Measurements from ENCODE around the gene PREP.
A peak's percentile ranks its signal among the peaks of the same experiment; 100 is the strongest.
"Not testable (repeated sequence)": the region's sequence is repeated elsewhere in the genome, so short reads cannot be mapped to it uniquely, and the experiment has no call there.

Gene PREP

GRCh38 chr6:105338350-105338983 is 64.4 kb downstream of the PREP start:
- not testable (repeated sequence) for DNase-seq

DNA sequence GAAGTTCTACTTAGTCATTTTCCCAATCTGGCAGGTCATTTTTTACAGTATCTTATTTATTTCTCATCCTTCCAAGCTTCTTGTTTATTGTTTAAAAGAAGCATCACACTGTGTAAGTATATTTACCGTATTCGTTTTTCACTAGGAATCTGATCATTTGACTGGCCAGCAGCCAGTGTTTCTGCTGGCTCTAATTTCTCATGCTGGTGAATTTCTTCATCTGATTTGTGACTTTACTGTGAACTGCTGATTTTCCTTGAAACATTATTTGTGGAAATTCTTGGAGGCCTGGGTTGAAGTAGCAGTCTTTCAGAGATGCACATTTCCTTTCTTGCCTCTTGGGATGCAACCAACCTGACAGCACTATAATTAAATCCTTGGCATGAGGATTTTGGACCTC is 65.9 kb downstream of the PREP start:
- DNase-seq = no peak

- DNase-seq = no peak
Measured at GRCh38 chr6:105332576-105332975, 70.3 kb downstream of the PREP start.

- no peak for DNase-seq
Measured at GRCh38 chr6:105331927-105332326, 71.0 kb downstream of the PREP start.

- DNase-seq = peak; percentile 14
Measured at GRCh38 chr6:105330913-105331312, 72.0 kb downstream of the PREP start.

DNA sequence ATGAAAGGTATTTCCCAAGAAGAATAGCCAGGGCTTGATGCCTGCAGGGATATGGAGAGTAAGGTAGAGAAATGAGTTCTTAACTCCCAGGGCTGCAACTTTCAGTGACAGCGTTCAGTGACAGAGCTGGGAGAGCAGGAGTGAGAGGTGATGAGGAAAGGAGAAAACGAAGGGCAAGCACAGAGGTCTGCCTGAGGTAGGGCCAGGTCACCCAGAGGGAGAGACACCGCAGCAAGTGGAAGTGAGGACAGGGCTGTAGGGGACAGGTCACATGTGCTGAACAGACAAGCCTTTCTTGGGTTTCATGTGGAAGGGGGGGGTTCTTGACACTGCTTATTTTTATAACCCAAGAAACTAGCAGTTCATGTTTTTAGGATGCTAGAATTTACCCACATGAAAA is 72.5 kb downstream of the PREP start:
- DNase-seq = no peak

- DNase-seq = peak; percentile 72
Measured at GRCh38 chr6:105326833-105327770, 75.8 kb downstream of the PREP start.

GRCh38 chr6:105326216-105326615 is 76.7 kb downstream of the PREP start:
- DNase-seq = peak; percentile 45

- peak; percentile 65 for DNase-seq
Measured at GRCh38 chr6:105324386-105324950, 78.4 kb downstream of the PREP start.

DNA sequence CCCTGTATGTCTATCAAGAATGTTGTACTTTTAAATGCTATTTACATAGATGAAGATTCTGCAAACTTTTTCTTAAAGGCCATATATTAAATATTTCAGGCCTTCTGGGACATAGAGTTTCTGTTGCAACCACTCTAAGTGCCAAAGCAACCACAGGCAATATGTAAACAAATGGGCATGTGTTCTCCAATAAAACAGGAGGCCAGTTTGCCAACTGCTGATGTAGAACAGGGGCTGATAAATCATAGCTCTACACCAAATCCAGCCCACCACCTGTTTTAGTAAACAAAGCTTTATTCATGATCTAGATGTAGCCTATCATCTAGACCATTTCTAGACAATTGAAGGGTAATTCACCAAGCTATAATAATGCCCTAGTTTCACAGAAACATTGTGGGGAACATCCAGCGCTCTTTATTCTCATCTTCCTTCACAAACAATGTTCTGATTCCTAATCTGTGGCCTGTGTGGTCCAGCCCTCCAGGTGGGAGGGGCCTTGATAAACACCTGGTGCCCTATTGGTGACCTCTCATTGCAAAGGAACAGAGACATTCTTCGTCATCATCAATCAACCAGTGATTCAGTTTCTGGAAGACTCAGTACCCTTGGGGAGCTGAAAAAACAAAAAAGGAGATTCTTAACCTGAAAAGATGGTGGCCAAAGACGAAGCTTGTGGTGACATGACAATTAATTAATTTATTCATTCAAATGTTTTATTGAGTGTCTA is 80.2 kb downstream of the PREP start:
- DNase-seq = no peak

GRCh38 chr6:105321728-105322127 is 81.2 kb downstream of the PREP start:
- no peak for DNase-seq

DNA sequence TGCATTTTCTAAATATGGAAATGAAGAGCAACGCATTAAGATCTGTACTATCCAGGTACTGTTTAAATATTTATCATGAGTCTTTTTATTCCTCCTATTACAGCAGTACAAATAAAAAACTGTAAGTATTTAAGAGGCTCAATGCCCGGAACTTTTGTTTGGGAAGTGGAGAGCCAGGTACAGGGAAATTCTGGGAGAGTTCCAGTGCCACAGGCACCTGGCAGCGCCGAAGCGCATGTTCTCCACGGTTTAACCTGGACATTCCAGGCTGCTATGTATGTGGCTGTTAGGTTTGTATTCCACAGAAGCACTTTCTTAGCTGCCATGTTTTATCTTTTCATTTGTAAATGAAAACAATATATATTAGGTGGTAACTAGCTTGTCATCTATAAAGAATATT is 81.7 kb downstream of the PREP start:
- DNase-seq = no peak

DNA sequence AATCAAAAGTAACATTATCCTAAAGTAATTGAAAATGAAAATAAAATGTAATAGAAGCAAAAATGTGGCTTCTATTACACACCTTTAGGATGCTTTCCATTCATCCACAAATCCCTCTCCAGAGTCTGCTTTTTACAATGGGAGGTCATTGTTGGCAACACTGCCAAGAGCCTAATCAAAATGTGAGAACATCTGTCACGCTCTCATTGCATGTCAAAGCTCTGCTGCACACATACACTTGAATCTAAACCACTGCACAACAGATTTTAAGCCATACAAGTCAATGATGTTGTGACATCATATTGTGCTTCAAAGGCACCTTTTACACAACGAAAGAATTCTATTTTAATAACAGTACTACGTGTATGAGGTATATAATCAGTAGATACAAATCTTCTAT is 82.1 kb downstream of the PREP start:
- no peak for DNase-seq

- DNase-seq = no peak
Measured at GRCh38 chr6:105320271-105320670, 82.6 kb downstream of the PREP start.

- DNase-seq = peak; percentile 51
Measured at GRCh38 chr6:105319331-105319730, 83.6 kb downstream of the PREP start.

DNA sequence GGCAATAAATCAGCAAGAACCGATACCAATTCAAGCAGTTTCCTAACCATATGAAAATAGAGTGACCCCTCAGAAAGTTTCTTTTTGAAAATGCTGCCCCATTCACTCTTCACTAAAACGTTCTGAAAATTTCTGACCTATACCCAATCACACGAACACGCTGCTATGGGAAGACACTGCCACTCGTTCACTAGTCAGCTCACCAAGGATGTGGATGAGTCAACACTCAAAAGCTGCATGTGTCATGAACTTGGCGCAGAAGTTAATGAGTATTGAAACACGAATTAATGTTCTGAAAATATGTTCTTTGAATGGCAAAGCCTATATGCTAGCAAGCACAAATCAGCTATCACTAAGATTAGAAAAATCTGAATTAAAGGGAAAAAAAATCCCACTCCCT is 84.2 kb downstream of the PREP start:
- DNase-seq = peak; percentile 80

DNA sequence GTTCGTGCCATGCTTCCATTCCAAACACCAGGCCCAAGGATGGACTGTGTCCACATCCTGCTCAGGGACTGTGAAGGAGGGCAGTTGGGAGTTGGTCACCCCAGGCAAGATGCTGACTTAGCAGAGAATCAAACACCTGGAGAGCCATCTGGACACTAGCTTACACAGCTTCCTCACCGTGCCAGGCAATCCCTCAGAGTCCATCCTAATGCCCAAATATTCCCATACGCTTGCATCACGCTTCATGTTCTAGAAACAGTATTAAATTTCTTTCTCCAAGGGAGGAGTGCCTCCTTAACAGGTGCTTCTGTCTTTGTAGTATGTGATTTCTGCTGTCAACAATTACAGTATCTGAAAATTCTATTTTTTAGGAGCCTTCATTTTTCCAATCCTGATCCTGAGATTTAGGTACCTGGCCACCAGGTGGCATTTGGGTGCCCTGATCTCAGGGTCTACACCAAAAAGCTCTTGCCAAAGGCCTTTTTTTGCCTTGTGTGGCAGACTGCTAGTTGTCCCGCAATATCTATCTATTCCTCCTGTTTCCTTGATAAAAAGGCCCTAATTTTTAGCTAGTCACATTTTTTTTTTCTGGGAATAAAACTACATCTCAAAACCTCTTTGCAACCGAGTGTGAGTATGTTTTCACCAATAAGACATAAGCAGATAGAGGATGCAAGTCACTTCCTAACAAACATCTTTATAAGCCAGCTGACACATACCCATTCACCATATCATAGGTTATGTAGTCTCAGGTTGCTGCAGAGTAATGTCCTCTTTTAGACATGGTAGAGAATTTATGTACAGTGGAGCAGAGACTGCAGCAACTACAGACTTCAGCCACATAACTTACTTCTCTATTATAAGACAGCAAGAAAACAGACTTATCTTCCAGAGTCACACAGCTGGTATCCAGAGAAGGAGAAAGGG is 85.0 kb downstream of the PREP start:
- DNase-seq = no peak

GRCh38 chr6:105313211-105313610 is 89.7 kb downstream of the PREP start:
- no peak for DNase-seq

GRCh38 chr6:105310947-105311346 is 91.9 kb downstream of the PREP start:
- DNase-seq = no peak

DNA sequence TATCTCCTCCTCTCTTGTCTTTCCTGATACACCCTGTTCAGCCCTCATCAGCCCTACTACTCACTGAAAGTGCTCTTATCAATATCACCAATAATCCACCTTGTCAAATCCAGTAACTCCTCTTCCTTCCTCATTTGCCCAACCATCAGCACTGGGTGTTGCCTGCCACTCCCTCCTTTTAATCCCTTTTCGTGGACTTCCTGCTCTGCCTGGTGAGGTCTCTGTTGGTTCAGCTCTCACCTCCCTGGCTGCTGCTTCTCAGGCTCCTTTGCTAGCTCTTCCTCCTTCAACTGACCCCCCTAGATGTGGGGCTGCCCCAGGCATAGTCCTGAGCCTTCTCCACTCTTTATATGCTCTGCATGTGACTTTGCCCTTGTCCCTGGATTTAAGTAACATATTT is 92.5 kb downstream of the PREP start:
- no peak for DNase-seq

DNA sequence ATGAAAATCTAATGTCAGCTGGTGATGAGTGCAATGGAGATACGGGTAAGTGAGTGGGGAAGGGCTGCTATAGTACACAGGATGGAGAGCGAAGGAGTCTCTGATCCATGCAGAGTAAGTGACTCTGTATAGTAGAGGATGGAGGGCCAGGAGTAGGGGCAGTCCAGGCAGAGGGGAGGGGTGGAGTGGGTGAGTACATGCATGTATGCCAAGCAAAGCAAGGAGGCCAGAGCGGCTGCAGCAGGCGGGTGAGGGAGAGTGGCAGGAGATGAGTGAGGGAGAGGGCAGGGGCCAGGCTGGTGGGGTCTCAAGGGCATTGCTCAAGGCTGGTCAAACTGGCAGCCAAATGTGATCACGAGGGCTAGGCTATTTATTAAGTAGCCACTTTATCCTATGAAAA is 94.0 kb downstream of the PREP start:
- DNase-seq = no peak

GRCh38 chr6:105305521-105305920 is 97.4 kb downstream of the PREP start:
- no peak for DNase-seq

Measured in fibroblast of skin of abdomen (primary cell).